Epithelial cell of esophagus (primary cell): Measurements from ENCODE around the gene BCAS4.
A peak's percentile ranks its signal among the peaks of the same experiment; 100 is the strongest.

Source experiments
- DNase-seq: peaks from one replicate; pipeline ENCODE4 v3.0.0; 2010; ENCODE audit warnings: low read depth
- H3K4me3 ChIP-seq: 2 replicates; pipeline ENCODE4 v1.5.1; 2011; ENCODE audit warnings: mild to moderate bottlenecking, low read length, control low read depth
- TF ChIP-seq, protein P1 (sequence below): IDR thresholded peaks from 2 replicates; pipeline ENCODE4 v1.5.1; 2011; ENCODE audit warnings: low read depth, mild to moderate bottlenecking, low read length, control low read depth, inconsistent platforms; ENCODE audit not compliant: insufficient read depth; ENCODE audit errors: missing control alignments

The BCAS4 gene

DNA sequence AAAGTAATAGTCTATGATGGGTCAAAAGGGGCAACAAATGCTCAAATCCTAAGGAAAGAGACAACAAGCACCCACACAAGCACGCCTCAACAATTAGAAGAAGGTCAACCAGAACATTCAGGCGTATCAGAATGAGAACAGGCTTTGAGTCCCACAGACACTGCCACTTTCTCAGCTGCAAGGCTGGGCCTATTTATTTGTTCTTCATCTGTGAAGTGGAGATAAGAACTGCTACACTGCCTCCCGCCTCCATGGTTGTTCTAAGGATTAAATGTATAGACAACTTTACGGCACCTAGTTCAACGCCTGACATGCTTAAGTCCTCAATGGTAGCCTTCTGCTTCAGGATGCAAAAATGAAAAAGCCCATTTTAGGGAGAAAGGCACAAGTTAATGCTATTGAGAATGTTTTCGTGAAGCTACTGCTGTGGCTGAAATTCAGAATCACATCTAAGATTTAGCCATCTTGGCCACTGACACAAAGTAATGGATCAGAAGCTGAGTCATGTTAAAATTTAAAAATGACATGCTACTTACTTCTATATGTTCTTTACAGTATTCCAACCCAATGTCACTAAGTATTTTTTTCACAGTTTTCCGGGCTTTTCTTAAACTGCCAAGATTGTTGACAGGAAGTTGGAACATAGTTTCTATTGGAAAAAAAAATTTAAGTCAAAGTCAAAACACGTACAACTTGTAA is 108.6 kb downstream of the BCAS4 start:
- TF ChIP-seq, protein P1, sequence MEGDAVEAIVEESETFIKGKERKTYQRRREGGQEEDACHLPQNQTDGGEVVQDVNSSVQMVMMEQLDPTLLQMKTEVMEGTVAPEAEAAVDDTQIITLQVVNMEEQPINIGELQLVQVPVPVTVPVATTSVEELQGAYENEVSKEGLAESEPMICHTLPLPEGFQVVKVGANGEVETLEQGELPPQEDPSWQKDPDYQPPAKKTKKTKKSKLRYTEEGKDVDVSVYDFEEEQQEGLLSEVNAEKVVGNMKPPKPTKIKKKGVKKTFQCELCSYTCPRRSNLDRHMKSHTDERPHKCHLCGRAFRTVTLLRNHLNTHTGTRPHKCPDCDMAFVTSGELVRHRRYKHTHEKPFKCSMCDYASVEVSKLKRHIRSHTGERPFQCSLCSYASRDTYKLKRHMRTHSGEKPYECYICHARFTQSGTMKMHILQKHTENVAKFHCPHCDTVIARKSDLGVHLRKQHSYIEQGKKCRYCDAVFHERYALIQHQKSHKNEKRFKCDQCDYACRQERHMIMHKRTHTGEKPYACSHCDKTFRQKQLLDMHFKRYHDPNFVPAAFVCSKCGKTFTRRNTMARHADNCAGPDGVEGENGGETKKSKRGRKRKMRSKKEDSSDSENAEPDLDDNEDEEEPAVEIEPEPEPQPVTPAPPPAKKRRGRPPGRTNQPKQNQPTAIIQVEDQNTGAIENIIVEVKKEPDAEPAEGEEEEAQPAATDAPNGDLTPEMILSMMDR: no peak
- H3K4me3 ChIP-seq: no peak overlapping the region

DNA sequence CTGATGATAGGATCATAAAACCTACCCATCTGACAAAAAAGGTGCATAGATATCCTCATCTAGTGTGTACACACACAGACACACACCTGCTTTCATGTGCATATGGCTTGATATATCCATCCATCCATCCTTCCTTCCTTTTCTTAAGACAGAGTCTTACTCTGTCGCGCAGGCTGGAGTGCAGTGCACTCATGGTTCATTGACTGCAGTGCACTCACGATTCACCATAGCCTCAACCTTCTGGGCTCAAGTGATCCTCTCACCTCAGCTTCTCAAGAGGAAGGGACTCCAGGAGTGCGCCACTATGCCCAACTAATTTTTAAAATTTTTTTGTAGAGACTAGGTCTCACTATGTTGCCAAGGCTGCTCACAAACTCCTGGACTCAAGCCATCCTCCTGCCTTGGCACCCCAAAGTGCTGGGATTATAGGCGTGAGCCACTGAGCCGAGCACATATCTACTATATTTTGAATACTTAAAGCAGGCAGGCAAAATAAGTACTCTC is 109.3 kb downstream of the BCAS4 start:
- TF ChIP-seq, protein P1: no peak
- DNase-seq: no peak
- no peak overlapping the region for H3K4me3 ChIP-seq

More for the DNA sequence above, 108.6 kb downstream of the BCAS4 start:
- DNase-seq: no peak

DNA sequence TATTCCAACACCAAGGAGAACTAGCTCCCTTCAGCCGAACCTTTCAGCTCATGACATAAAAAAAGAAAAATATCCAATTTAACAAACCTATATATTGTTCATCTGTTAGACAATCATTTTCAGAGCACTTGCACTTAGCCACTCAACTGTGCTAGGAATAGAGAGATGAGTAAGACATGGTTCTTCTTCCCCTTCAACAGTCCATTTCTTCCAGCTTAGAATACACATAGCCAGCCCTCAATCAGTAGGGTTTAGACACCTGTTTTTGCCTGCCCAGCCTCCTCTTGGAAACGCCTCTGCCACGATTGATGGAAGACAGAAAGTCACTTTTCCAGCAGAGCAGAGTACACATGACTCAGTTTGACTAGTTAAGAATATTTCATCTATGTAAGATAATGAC is 114.6 kb downstream of the BCAS4 start:
- no peak for DNase-seq
- no peak overlapping the region for H3K4me3 ChIP-seq
- TF ChIP-seq, protein P1: no peak

DNA sequence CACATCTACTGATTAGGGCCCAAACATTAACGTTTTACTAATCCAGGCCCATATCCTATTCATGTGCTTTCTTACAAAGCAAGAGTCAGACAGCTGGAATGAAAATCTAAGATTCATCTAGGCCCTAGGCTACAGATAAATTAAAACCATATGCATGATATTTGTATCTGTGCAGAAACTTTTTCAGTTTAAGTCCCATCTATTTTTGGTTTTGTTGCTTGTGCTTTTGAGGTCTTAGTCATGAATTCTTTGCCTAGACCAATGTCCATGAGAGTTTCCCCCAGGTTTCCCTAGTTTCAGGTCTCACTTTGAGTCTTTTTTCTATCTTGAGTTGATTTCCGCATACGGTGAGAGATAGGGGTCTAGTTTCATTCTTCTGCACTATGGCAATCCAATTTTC is 116.2 kb downstream of the BCAS4 start:
- H3K4me3 ChIP-seq: no peak overlapping the region
- TF ChIP-seq, protein P1: no peak
- DNase-seq: no peak

DNA sequence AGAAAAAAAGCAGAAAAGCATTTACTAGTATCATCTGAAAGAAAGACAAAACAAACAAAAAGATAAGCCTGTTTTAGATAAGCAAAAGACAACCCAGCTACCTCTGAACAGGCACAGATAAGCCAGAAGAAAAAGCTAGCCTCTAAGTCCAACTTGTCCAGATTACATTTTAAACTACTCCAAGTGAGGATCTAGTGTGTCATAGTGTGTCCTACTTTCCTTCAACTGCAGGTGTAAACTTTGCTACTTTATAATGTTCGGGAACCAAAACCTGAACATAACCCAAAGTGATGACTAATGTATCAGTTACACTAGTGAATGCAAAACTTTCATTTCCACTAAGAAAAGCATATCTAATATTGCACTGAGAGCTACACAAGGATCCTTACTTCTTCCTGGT is 116.9 kb downstream of the BCAS4 start:
- TF ChIP-seq, protein P1: no peak
- DNase-seq: no peak
- no peak overlapping the region for H3K4me3 ChIP-seq

DNA sequence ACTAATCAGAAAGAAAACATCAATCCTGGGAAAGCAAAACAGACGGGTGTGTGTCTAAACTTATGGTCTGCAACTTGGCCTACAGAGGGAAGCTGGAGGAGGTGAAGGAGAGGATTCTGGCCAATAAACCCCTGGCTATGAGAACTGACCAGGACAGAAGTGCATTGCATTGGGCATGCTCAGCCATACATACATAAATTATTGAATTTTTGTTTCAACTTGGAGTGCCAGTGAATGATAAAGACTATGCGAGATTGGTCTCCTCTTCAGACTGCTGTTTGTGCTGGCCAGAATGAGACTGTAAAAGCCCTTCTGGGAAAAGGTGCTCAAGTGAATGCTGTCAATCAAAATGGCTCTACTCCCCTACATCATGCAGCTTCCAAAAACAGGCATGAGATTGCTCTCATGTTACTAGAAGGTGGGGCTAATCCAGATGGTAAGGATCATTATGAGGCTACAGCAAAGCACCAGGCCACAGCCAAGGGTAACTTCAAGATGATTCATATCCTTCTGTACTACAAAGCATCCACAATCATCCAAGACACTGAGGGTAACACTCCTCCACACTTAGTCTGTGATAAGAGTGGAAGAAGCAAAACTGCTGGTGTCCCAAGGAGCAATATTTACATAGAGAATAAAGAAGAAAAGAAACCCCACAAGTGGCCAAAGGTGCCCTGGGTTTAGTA is 119.0 kb downstream of the BCAS4 start:
- DNase-seq: peak; percentile 52
- TF ChIP-seq, protein P1: no peak
- no peak overlapping the region for H3K4me3 ChIP-seq
